NCI-H187 (cell line): Measurements from ENCODE around the gene CDR2.
"Not testable (repeated sequence)": the region's sequence is repeated elsewhere in the genome, so short reads cannot be mapped to it uniquely, and the experiment has no call there.

ENCODE experiments used
- DNase-seq, 2 experiments: peaks; one replicate each; lab custom pipeline; 2025; lab: John Stamatoyannopoulos, UW

Gene CDR2

GRCh38 chr16:22352723-22353122 lies 21.7 kb downstream of the CDR2 start:
- no peak for DNase-seq

DNA sequence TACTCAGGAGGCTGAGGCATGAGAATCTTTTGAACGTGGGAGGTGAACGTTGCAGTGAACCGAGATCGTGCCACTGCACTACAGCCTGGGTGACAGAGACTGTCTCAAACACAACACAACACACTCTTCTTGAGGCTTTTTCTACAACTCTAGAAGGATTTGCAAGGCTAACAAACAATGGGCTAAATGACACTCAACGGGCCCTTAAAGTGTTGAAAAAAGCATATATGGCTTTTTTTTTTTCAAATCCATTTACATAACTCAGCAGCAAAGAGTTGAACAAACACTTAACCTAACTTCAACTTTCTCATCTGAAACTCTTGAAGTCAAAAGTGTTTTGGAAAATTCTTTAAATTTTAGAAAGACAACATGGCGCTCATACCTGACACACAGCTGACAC lies 22.3 kb downstream of the CDR2 start:
- DNase-seq: no peak

DNA sequence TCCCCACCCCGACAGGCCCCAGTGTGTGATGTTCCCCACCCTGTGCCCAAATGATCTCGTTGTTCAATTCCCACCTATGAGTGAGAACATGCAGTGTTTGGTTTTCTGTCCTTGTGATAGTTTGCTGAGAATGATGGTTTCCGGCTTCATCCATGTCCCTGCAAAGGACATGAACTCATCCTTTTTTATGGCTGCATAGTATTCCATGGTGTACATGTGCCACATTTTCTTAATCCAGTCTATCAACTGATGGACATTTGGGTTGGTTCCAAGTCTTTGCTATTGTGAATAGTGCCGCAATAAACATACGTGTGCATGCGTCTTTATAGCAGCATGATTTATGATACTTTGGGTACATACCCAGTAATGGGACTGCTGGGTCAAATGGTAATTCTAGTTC lies 23.4 kb downstream of the CDR2 start:
- DNase-seq: not testable (repeated sequence)

GRCh38 chr16:22348291-22348690 lies 26.1 kb downstream of the CDR2 start:
- no peak for DNase-seq

GRCh38 chr16:22347100-22347820 lies 27.2 kb downstream of the CDR2 start:
- DNase-seq: no peak

GRCh38 chr16:22346483-22346882 lies 27.9 kb downstream of the CDR2 start:
- no peak for DNase-seq

DNA sequence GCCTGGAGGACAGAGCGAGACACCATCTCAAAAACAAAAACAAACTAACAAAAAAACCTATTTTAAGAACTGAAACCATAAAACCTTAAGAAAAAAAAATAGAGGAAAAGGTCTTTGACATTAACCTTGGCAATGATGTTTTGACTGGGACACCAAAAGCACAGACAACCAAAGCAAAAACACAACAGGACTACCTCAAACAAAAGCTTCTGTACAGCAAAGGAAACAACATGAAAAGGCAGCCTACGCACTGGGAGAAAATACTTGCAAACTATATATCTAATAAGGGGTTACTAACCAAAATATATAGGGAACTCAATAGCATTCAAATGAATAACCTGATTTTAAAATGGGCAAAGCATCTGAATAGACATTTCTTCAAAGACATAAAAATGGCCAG lies 32.3 kb downstream of the CDR2 start:
- no peak for DNase-seq

DNA sequence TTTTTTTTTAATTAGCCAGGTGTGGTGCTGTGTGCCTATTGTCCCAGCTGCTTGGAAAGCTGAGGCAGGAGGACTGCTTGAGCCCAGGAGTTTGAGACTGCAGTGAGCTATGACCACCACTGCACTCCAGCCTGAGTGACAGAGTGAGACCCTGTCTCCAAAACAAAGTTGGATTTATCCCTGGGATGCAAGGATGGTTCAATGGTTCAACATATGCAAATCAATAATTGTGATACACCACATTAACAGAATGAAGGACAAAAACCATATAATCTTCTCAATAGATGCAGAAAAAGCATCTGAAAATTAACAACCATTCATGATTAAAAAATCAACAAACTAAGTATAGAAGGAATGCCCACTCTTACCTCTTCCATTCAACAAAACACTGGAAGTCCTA lies 33.5 kb downstream of the CDR2 start:
- no peak for DNase-seq

DNA sequence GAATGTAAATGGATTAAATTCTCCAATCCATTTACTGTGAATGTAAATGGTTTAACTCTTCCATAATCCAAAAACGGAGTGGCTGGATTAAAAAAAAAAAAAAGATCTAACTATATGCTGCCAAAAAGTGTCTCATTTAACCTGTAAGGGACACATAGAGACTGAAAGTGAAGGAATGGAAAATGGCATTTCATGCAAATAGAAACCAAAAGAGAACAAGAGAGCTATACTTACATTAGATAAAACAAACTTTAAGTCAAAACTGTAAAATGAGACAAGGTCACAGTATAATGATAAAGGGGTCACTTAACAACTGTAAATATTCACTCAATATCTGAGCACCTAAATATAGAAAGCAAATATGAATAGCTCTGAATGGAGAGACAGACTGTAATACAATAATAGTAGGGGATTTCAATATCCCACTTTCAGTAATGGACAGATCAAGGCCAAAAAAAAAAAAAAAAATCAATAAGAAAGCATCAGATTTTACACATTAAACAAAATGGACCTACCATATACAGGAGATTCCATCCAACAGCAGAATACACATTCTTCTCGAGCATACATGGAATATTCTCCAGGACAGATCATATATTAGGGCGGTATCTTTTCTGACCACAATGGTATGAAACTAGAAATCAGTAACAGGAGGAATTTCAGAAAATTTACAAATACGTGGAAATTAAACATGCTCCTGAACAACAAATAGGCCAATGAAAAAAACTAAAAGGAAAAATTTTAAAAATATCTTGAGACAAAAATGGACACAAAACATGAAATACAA lies 36.4 kb downstream of the CDR2 start:
- no peak for DNase-seq

DNA sequence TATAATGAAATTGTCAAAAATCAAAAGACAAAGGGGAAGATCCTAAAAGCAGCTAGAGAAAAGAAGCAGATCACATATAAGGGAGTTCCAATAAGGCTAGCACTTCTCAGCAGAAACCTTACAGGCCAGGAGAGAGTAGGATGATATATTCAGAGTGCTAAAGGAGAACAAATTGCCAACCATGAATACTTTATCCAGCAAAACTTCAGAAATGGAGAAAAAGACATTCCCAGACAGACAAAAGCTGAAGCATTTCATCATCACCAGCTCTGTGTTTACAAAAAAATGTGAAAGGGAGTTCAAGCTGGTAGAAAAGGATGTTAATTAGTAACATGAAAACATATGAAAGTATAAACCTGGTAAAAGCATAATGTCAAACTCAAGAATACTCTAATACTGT lies 37.4 kb downstream of the CDR2 start:
- DNase-seq: no peak

DNA sequence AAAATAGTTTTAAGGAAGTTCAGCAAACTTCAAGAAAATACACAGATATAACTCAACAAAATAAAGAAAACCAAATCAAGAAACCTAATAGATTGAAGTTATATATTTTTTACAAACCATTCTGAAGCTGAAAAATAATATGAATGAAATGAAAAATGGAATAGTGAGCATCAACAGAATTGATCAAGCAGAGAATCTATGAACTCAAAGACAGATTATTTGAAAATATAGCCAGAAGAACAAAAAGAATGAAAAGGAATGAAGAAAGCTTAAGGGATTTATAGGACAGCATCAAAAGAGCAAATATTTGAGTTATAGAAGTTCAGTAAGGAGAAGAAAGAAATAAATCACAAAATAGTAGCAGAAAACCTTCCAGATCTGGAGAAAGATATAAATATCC lies 37.8 kb downstream of the CDR2 start:
- DNase-seq: no peak

GRCh38 chr16:22335668-22336246 lies 38.7 kb downstream of the CDR2 start:
- no peak for DNase-seq

- no peak for DNase-seq
Observed at GRCh38 chr16:22333457-22333994, 40.9 kb downstream of the CDR2 start.

- DNase-seq: no peak
Observed at GRCh38 chr16:22330326-22330725, 44.1 kb downstream of the CDR2 start.

DNA sequence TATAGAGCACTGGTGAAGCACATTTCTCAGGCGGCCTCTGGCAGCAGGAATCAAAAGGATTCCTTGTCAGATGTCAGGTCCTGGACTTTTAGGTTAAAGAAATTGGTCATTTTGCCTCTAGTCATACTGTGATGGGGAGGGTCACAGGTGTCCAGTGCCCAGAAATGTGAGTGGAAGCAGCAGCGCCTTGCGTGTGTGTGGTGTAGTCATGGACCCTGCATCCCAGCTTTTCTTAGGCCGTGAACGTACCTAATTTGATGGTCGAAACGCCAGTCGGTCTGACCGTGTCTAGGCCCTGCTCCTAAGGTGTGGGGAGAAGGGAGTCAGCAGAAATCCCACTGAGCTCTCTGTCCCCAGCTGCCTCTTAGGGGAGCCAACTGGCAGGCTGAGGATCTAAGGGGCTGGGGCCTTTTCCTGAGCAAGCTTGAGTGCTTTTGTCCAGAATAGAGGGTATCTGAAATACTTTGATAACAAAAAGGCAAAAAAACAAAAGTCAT lies 45.2 kb downstream of the CDR2 start:
- no peak for DNase-seq

DNA sequence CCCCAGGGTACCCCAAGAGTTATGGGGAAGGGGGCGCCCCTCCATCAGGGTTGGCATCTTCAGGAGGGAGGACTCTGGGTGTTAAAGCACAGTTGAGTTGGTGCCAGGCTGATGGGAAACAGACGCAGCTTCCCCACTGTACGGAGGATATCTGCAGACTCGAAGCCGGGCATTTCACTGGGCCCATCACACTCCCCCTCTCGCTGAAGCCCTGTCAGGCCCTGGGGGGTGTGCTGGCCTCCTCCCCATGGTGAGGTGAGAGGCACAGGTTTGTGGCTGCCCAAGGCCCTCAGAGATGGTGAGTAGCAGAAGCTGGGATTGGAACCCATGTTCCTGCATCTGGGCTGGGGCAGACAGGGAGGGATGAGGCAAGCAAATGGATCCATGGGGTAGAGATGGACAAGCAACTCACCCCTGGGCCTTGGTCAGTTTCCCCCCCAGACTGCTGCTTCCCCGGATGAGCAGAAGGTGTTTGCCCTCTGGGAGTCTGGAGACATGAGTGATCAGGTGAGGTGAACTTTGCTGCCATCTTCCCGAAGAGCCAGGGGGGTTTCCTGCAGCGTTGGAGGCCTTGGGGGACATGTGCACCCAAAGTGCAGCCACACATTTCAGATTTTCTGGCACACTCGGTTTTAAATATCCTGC lies 46.2 kb downstream of the CDR2 start:
- DNase-seq: no peak

DNA sequence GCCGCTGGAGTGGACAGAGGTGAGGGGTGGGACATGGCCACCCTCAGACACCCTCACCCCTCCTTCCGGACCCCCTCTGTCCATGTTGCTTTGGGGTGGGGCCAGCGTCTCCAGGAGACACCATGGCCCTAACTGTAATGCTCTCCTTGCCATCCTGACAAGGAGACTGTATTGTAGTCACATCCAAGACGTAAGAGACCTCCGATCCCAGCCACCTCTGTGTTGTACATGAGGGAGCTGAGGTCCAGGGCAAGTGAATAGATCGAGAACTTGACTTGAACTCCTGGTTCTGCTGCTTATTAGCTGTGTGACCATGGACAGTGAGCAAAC lies 47.0 kb downstream of the CDR2 start:
- DNase-seq: no peak

DNA sequence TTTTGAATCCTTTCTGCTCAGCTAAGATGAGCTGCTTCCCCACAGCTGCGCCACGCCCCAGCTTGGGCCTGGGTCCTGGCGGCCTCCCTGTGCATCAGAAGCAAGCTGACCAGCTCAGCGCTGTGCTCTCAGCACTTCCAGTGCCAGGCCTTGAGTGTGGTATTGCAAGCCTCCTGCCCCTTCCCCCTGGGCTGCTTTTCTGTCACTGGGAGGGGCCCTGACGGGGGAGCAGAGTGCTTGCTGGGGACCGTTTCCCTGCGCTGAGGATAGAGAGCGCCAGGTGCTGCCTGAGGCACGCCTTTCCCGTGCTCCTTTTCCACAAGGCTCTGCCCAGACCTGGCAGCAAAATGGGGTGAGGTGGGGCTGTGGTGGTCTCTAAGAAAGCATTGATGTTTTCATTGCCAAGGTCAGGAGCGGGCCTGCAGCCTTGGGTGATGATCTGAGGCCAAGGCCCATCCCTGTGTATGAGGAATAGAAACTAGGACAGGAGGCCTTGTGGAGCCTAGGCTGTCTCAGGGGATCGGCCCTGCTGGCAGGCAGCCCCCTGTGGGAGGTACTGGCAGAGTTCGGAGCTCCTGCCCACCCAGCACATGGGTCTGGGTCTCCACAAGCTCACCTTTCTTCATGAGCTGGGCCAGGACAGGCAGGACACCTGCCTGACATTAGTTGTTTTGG lies 47.5 kb downstream of the CDR2 start:
- DNase-seq: no peak

GRCh38 chr16:22326369-22326652 lies 48.1 kb downstream of the CDR2 start:
- DNase-seq: no peak

- no peak for DNase-seq
Observed at GRCh38 chr16:22325598-22326368, 48.6 kb downstream of the CDR2 start.
